CD14-positive monocyte (primary cell): Measurements from ENCODE around the gene NDUFB8. TPM values are rescaled to one million over a fixed set of nuclear protein-coding genes. Genes with fewer than 3 reads are reported as not detected.
A peak's percentile ranks its signal among the peaks of the same experiment; 100 is the strongest.

Experiments
- DNase-seq, 3 donors: peaks; one replicate each; pipeline ENCODE4 v3.0.0-alpha.2; 2011 to 2022
- H2AFZ ChIP-seq: 2 replicates; pipeline ENCODE4 v1.6.0; 2012; ENCODE audit warnings: mild to moderate bottlenecking, low read depth, low read length, inconsistent platforms; ENCODE audit not compliant: insufficient read depth, poor library complexity, severe bottlenecking
- H3K27ac ChIP-seq, 2 donors: 1 replicate in 1 of 2; 2 replicates in 1 of 2; pipeline ENCODE4 v1.5.1; 2012 to 2013; ENCODE audit warnings: low read length in 2 of 2, control low read depth in 1 of 2, inconsistent platforms in 1 of 2, low read depth in 1 of 2, mild to moderate bottlenecking in 1 of 2
- H3K27me3 ChIP-seq, 2 donors: one replicate each; pipeline versions ENCODE4 v1.6.0 to v1.6.1; 2011 to 2013; ENCODE audit warnings: low read length in 2 of 2; ENCODE audit not compliant: control insufficient read depth in 2 of 2, insufficient read depth in 2 of 2
- H3K36me3 ChIP-seq, 2 donors: replicated peaks in 1 of 2; 1 replicate in 1 of 2; 2 replicates in 1 of 2; pipeline versions ENCODE4 v1.5.1 to v1.6.1; 2012 to 2013; ENCODE audit warnings: low read length in 2 of 2, control low read depth in 1 of 2, inconsistent platforms in 1 of 2, mild to moderate bottlenecking in 1 of 2; ENCODE audit not compliant: insufficient read depth in 2 of 2, control insufficient read depth in 1 of 2
- H3K4me1 ChIP-seq, 2 donors: 1 replicate in 1 of 2; 2 replicates in 1 of 2; pipeline versions ENCODE4 v1.5.1 to v1.6.1; 2012 to 2013; ENCODE audit warnings: low read length in 2 of 2, control low read depth in 1 of 2, inconsistent platforms in 1 of 2, mild to moderate bottlenecking in 1 of 2, moderate library complexity in 1 of 2; ENCODE audit not compliant: insufficient read depth in 2 of 2, control insufficient read depth in 1 of 2
- H3K4me2 ChIP-seq: replicated peaks from 2 replicates; pipeline ENCODE3; 2012; ENCODE audit warnings: low read length, moderate library complexity, mild to moderate bottlenecking; ENCODE audit not compliant: poor library complexity, severe bottlenecking; ENCODE audit errors: extremely low read depth
- H3K4me3 ChIP-seq, 3 experiments: fragments of 200-600 bp in 1 of 3; sonication (generic) in 1 of 3; replicated peaks in 1 of 3; 1 replicate in 2 of 3; 2 replicates in 1 of 3; pipeline ENCODE4 v1.5.1; 2011 to 2013; ENCODE audit warnings: low read length in 3 of 3, mild to moderate bottlenecking in 3 of 3, control low read depth in 2 of 3, low read depth in 2 of 3, inconsistent platforms in 1 of 3, moderate library complexity in 1 of 3
- H3K79me2 ChIP-seq: 2 replicates; pipeline ENCODE4 v1.6.0; 2012; ENCODE audit warnings: mild to moderate bottlenecking, control low read depth, inconsistent platforms, low read length, moderate library complexity; ENCODE audit not compliant: insufficient read depth
- H3K9ac ChIP-seq: 2 replicates; pipeline ENCODE4 v1.6.0; 2017; ENCODE audit warnings: low read length, mild to moderate bottlenecking; ENCODE audit not compliant: insufficient read depth, poor library complexity, severe bottlenecking
- H3K9me3 ChIP-seq, 2 donors: replicated peaks in 1 of 2; 1 replicate in 1 of 2; 2 replicates in 1 of 2; pipeline versions ENCODE4 v1.5.1 to v1.6.1; 2012 to 2013; ENCODE audit warnings: low read length in 2 of 2, control low read depth in 1 of 2; ENCODE audit not compliant: control insufficient read depth in 1 of 2, insufficient read depth in 1 of 2
- H4K20me1 ChIP-seq: 2 replicates; pipeline ENCODE4 v1.6.0; 2012; ENCODE audit warnings: mild to moderate bottlenecking, low read length, control low read depth, moderate library complexity; ENCODE audit not compliant: insufficient read depth
- H3K27ac Mint-ChIP-seq, 7 donors: one replicate each; pipeline ENCODE4 v1.8.0; 2020; ENCODE audit warnings: mild to moderate bottlenecking in 7 of 7, mixed read lengths in 7 of 7, moderate library complexity in 6 of 7, inconsistent platforms in 2 of 7
- H3K27me3 Mint-ChIP-seq, 3 donors: one replicate each; pipeline ENCODE4 v1.8.0; 2021 to 2022; ENCODE audit warnings: low read depth in 3 of 3, mild to moderate bottlenecking in 3 of 3, mixed read lengths in 3 of 3, moderate library complexity in 3 of 3, inconsistent platforms in 1 of 3
- H3K36me3 Mint-ChIP-seq, 2 donors: one replicate each; pipeline ENCODE4 v1.8.0; 2020; ENCODE audit warnings: mixed read lengths in 2 of 2, inconsistent platforms in 1 of 2, mild to moderate bottlenecking in 1 of 2
- H3K4me1 Mint-ChIP-seq: one replicate; pipeline ENCODE4 v1.8.0; 2020; ENCODE audit warnings: mild to moderate bottlenecking, mixed read lengths
- H3K4me3 Mint-ChIP-seq, 2 donors: one replicate each; pipeline ENCODE4 v1.8.0; 2020; ENCODE audit warnings: mild to moderate bottlenecking in 2 of 2, mixed read lengths in 2 of 2, moderate library complexity in 1 of 2
- H3K9me3 Mint-ChIP-seq, 7 donors: one replicate each; pipeline ENCODE4 v1.8.0; 2020 to 2022; ENCODE audit warnings: mixed read lengths in 7 of 7, mild to moderate bottlenecking in 6 of 7, moderate library complexity in 6 of 7, inconsistent platforms in 2 of 7
- WGBS: methylation state at CpG from one replicate; pipeline ENCODE4 v1.1.5; 2013; ENCODE audit warnings: missing lambda C conversion rate; ENCODE audit not compliant: insufficient coverage; 5-methylcytosine and 5-hydroxymethylcytosine counted together
- intact Hi-C, 2 donors: fragments of 100-400 bp; cut with micrococcal nuclease; formaldehyde crosslinking; loops; one replicate each; pipeline versions ENCODE4 v1.15.0 to v1.15.1; 2023
- polyA plus RNA-seq, 3 donors: library from polyadenylated mRNA; depleted of rRNA in 1 of 3; unstranded in 2 of 3; stranded (reverse) in 1 of 3; fragments of 300-500 nt in 2 of 3; fragments of >200 nt in 1 of 3; fragmentation: Illumina TruSeq in 2 of 3; gene quantifications; 1 replicate in 2 of 3; 2 replicates in 1 of 3; pipeline ENCODE4 v1.2.3, GENCODE V29; 2012 to 2021
- TF ChIP-seq, protein P1 (sequence below): fragments of 200-600 bp; IDR thresholded peaks from one replicate; pipeline ENCODE4 v1.8.0; 2022; ENCODE audit warnings: antibody characterized with exemption, mild to moderate bottlenecking

Gene NDUFB8
- polyA plus RNA-seq, 3 donors = 124 to 419 (median 381) TPM

DNA sequence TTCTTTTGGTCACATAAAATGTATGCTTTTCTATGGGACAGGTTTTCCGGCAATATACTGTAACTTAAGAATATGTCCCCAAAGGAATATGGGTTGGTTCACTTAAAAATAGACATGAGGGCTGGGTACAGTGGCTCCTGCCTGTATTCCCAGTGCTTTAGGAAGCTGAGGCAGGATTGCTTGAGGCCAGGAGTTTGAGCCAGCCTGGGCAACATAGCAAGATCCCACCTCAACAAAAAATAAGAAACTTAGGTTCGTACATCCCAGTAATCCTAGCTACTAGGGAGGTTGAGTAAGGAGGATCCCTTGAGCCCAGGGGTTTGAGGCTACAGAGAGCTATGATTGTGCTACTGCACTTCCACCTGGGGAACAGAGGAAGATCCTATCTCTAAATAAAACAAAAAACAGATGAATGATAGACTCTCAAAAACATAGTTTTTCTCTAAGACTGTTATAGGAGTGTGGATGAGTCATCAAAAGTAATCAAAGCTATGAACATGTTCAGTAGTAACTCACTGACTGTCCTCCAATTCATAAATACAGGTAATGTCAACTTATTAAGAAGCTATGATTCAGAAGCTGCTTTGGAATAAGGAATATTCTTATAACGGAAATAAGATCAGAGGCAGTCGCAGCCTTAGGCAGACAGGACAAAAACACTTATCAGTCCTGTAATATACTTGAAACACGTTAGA is 7.4 kb downstream of the NDUFB8 start:
- WGBS = no CpG with 5 or more reads among the region's 5 CpGs
- H3K27ac ChIP-seq = no peak overlapping the region
- no peak overlapping the region for H3K9ac ChIP-seq
- H3K9me3 ChIP-seq = peaks cover 0 to 13% of the 10 kb centered on the region in 2 donors
- no peak overlapping the region for H3K4me3 ChIP-seq
- H2AFZ ChIP-seq = no peak overlapping the region
- DNase-seq = no peak
- H3K4me1 Mint-ChIP-seq = peaks cover 12% of the 10 kb centered on the region
- H4K20me1 ChIP-seq = peaks cover 4% of the 10 kb centered on the region
- intact Hi-C loops = loop anchor here in 1 of 2 donors (5.0 kb wide), 2 partner anchors 85 to 185 kb away; no protein-coding TSS in a partner anchor
- peaks cover 20 to 24% (median 22%) of the 10 kb centered on the region in 3 donors for H3K27me3 Mint-ChIP-seq
- no peaks in the 10 kb centered on the region for H3K79me2 ChIP-seq
- H3K4me2 ChIP-seq = no peak overlapping the region
- peaks cover 68 to 71% of the 10 kb centered on the region in 2 donors for H3K36me3 Mint-ChIP-seq
- peaks cover 0 to 7% (median 0%) of the 10 kb centered on the region in 7 donors for H3K9me3 Mint-ChIP-seq
- H3K4me1 ChIP-seq = peaks cover 5 to 10% of the 10 kb centered on the region in 2 donors
- H3K27me3 ChIP-seq = peaks cover 16 to 18% of the 10 kb centered on the region in 2 donors
- H3K36me3 ChIP-seq = peaks cover 48 to 58% of the 10 kb centered on the region in 2 donors
- peak overlapping the region in 1 of 7 donors; percentile 41 for H3K27ac Mint-ChIP-seq
- no peak overlapping the region for H3K4me3 Mint-ChIP-seq
- TF ChIP-seq, protein P1, sequence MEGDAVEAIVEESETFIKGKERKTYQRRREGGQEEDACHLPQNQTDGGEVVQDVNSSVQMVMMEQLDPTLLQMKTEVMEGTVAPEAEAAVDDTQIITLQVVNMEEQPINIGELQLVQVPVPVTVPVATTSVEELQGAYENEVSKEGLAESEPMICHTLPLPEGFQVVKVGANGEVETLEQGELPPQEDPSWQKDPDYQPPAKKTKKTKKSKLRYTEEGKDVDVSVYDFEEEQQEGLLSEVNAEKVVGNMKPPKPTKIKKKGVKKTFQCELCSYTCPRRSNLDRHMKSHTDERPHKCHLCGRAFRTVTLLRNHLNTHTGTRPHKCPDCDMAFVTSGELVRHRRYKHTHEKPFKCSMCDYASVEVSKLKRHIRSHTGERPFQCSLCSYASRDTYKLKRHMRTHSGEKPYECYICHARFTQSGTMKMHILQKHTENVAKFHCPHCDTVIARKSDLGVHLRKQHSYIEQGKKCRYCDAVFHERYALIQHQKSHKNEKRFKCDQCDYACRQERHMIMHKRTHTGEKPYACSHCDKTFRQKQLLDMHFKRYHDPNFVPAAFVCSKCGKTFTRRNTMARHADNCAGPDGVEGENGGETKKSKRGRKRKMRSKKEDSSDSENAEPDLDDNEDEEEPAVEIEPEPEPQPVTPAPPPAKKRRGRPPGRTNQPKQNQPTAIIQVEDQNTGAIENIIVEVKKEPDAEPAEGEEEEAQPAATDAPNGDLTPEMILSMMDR = no peak

DNA sequence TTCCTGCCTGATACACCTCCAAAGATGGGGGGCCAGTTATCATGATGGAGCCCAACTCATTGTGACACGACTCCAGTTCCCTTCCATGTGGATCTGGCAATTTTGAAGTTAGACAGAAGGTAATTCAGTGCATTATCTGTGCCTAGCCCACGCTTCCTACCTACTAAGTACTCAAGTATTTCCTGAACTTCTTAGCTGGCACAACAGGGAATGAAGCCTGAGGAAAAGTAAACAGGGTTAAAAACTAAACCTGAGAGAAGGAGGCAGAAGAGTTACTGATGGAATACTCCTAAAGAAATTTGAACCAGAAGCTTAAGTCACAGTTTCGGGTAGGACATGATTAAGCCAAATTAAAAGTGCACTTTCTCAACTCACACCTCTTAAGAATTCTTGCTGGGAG is 8.9 kb downstream of the NDUFB8 start:
- DNase-seq = no peak
- Histone ChIP-seq H2AFZ (no peak overlapping the region), H3K36me3 (peaks cover 36 to 46% of the 10 kb centered on the region in 2 donors), H3K27me3 (peaks cover 16 to 18% of the 10 kb centered on the region in 2 donors), H3K9me3 (peaks cover 0 to 13% of the 10 kb centered on the region in 2 donors), H3K4me1 (peaks cover 5 to 10% of the 10 kb centered on the region in 2 donors), H4K20me1 (peaks cover 4% of the 10 kb centered on the region), H3K79me2 (no peaks in the 10 kb centered on the region), H3K9ac (no peak overlapping the region), H3K4me3 (no peak overlapping the region), H3K4me2 (no peak overlapping the region), H3K27ac (no peak overlapping the region)
- Mint-ChIP-seq H3K27me3 (peaks cover 20 to 24% (median 22%) of the 10 kb centered on the region in 3 donors), H3K4me3 (peak overlapping the region in 1 of 2 donors; percentile 21), H3K9me3 (peaks cover 0 to 7% (median 0%) of the 10 kb centered on the region in 7 donors), H3K36me3 (peaks cover 63 to 68% of the 10 kb centered on the region in 2 donors), H3K27ac (no peak overlapping the region), H3K4me1 (peaks cover 12% of the 10 kb centered on the region)
- intact Hi-C loops = loop anchor here in 1 of 2 donors (5.0 kb wide), 2 partner anchors 84 to 184 kb away; no protein-coding TSS in a partner anchor
- TF ChIP-seq, protein P1 = no peak
- no CpG with 5 or more reads among the region's 3 CpGs for WGBS
